Gastroesophageal sphincter (tissue), 4 donors: ENCODE data around the gene RBL2. TPM values are rescaled to one million over a fixed set of nuclear protein-coding genes. Genes with fewer than 3 reads are reported as not detected.

Experiments
- ATAC-seq: fragments of 150-250 bp; one replicate; pipeline ENCODE4 v1.9.1; 2016; ENCODE audit warnings: mild to moderate bottlenecking, moderate library complexity
- H3K27ac ChIP-seq, 4 donors: fragments of 200-600 bp; sonication (generic) in 3 of 4; 1 replicate in 3 of 4; 2 replicates in 1 of 4; pipeline ENCODE4 v1.5.1; 2016 to 2019
- H3K27me3 ChIP-seq: fragments of 200-600 bp; sonication (generic); one replicate; pipeline ENCODE4 v1.5.1; 2019
- H3K36me3 ChIP-seq, 2 donors: fragments of 200-600 bp; sonication (generic); one replicate each; pipeline ENCODE4 v1.5.1; 2019; ENCODE audit warnings: control low read depth in 1 of 2
- H3K4me1 ChIP-seq, 3 donors: fragments of 200-600 bp; sonication (generic); 1 replicate in 2 of 3; 2 replicates in 1 of 3; pipeline ENCODE4 v1.5.1; 2016 to 2019; ENCODE audit warnings: control low read depth in 2 of 3
- H3K4me3 ChIP-seq, 2 donors: fragments of 200-600 bp; sonication (generic); one replicate each; pipeline ENCODE4 v1.5.1; 2019; ENCODE audit warnings: mild to moderate bottlenecking in 1 of 2, moderate library complexity in 1 of 2
- H3K9me3 ChIP-seq, 3 donors: fragments of 200-600 bp; sonication (generic); one replicate each; pipeline ENCODE4 v1.5.1; 2017 to 2019; ENCODE audit warnings: control low read depth in 2 of 3
- EP300 ChIP-seq: sonication (generic); formaldehyde crosslinking; IDR thresholded peaks from one replicate; pipeline ENCODE4 v1.6.1; 2017; ENCODE audit warnings: antibody characterized with exemption, mild to moderate bottlenecking
- POLR2A ChIP-seq, 2 donors: fragments of 450-650 bp; IDR thresholded peaks; one replicate each; pipeline ENCODE4 v1.6.1; 2017; ENCODE audit warnings: antibody characterized with exemption in 2 of 2, mild to moderate bottlenecking in 2 of 2, moderate library complexity in 1 of 2
- POLR2AphosphoS5 ChIP-seq: sonication (generic); formaldehyde crosslinking; IDR thresholded peaks from one replicate; pipeline ENCODE4 v1.6.1; 2017; ENCODE audit warnings: antibody characterized with exemption
- WGBS, 2 donors: methylation state at CpG; one replicate each; pipeline ENCODE4 v1.1.5; 2018; ENCODE audit warnings: low coverage in 1 of 2; 5-methylcytosine and 5-hydroxymethylcytosine counted together
- total RNA-seq, 4 donors: library from RNA; depleted of rRNA; stranded (reverse); fragments of >200 nt; gene quantifications; one replicate each; pipeline ENCODE4 v1.1.0, GENCODE V29; 2016
- TF ChIP-seq, protein P1 (sequence below), 4 experiments: fragments of 200-600 bp in 2 of 4; fragments of 450-650 bp in 2 of 4; sonication (generic) in 1 of 4; IDR thresholded peaks; one replicate each; pipeline ENCODE4 v1.5.1; 2017 to 2019; ENCODE audit warnings: antibody characterized with exemption in 4 of 4, mild to moderate bottlenecking in 2 of 4, moderate library complexity in 2 of 4

The RBL2 gene
- total RNA-seq, 4 donors from 2014 or later: 74.5 to 108 (median 98.7) TPM

GRCh38 chr16:53446090-53446489, 11.8 kb downstream of the RBL2 start:
- Histone ChIP-seq H3K27ac (no peak overlapping the region), H3K9me3 (no peaks in the 10 kb centered on the region), H3K27me3 (no peaks in the 10 kb centered on the region), H3K4me3 (no peak overlapping the region), H3K4me1 (no peaks in the 10 kb centered on the region), H3K36me3 (peaks cover 0 to 91% of the 10 kb centered on the region in 2 donors)
- 51 to 78% methylated on average over 3 of the region's 3 CpGs for WGBS, 2 donors
- no peak for ATAC-seq
- TF ChIP-seq EP300: no peak
- TF ChIP-seq, protein P1, sequence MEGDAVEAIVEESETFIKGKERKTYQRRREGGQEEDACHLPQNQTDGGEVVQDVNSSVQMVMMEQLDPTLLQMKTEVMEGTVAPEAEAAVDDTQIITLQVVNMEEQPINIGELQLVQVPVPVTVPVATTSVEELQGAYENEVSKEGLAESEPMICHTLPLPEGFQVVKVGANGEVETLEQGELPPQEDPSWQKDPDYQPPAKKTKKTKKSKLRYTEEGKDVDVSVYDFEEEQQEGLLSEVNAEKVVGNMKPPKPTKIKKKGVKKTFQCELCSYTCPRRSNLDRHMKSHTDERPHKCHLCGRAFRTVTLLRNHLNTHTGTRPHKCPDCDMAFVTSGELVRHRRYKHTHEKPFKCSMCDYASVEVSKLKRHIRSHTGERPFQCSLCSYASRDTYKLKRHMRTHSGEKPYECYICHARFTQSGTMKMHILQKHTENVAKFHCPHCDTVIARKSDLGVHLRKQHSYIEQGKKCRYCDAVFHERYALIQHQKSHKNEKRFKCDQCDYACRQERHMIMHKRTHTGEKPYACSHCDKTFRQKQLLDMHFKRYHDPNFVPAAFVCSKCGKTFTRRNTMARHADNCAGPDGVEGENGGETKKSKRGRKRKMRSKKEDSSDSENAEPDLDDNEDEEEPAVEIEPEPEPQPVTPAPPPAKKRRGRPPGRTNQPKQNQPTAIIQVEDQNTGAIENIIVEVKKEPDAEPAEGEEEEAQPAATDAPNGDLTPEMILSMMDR (IDR thresholded peaks at IDR 0.05): no peak
- TF ChIP-seq POLR2AphosphoS5: no peak
- no peak for TF ChIP-seq POLR2A (IDR thresholded peaks at IDR 0.05)

GRCh38 chr16:53449816-53450517, 15.7 kb downstream of the RBL2 start:
- H3K27ac ChIP-seq: no peak overlapping the region
- peaks cover 2 to 91% of the 10 kb centered on the region in 2 donors for H3K36me3 ChIP-seq
- no peaks in the 10 kb centered on the region for H3K4me1 ChIP-seq
- H3K9me3 ChIP-seq: no peaks in the 10 kb centered on the region
- H3K4me3 ChIP-seq: no peak overlapping the region
- H3K27me3 ChIP-seq: no peaks in the 10 kb centered on the region
- ATAC-seq: no peak
- 88% methylated on average over 3 to 4 of the region's 4 CpGs for WGBS, 2 donors
- TF ChIP-seq POLR2AphosphoS5: no peak
- TF ChIP-seq EP300: no peak

GRCh38 chr16:53453928-53454327, 19.7 kb downstream of the RBL2 start:
- Histone ChIP-seq H3K27me3 (no peaks in the 10 kb centered on the region), H3K4me3 (no peak overlapping the region), H3K9me3 (no peaks in the 10 kb centered on the region), H3K4me1 (no peaks in the 10 kb centered on the region), H3K27ac (no peak overlapping the region), H3K36me3 (peaks cover 2 to 91% of the 10 kb centered on the region in 2 donors)
- TF ChIP-seq POLR2A (IDR thresholded peaks at IDR 0.05) (no peak), EP300 (no peak), POLR2AphosphoS5 (no peak)
- TF ChIP-seq, protein P1 (IDR thresholded peaks at IDR 0.05): no peak
- 98 to 100% methylated on average over 4 to 5 of the region's 5 CpGs for WGBS, 2 donors
- ATAC-seq: no peak

DNA sequence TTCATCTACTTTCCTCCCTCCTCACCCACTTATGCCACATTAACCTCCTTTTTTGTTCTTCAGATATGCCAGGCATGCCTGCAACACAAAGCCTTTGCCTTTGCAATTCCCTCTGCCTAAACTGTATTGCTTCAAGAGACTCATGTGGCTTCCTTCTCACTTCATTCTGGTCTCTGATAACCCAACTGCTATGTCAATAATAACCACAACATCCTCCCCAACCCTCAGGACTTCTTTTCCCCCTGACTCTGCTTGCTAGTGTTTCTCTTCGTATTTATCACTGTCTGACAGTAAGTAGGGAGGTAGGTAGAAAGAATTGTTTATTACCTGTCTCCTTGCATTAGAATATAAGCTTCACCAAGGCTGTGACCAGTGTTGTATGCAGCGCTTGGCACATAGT, 22.4 kb downstream of the RBL2 start:
- TF ChIP-seq POLR2A (IDR thresholded peaks at IDR 0.05): no peak
- TF ChIP-seq EP300: no peak
- no peak for TF ChIP-seq POLR2AphosphoS5
- TF ChIP-seq, protein P1 (IDR thresholded peaks at IDR 0.05): no peak
- no peak overlapping the region for H3K27ac ChIP-seq
- H3K4me1 ChIP-seq: no peaks in the 10 kb centered on the region
- H3K4me3 ChIP-seq: no peak overlapping the region
- H3K27me3 ChIP-seq: no peaks in the 10 kb centered on the region
- peaks cover 5 to 100% of the 10 kb centered on the region in 2 donors for H3K36me3 ChIP-seq
- 70 to 100% methylated on average over 1 to 2 of the region's 2 CpGs for WGBS, 2 donors
- H3K9me3 ChIP-seq: no peaks in the 10 kb centered on the region
- no peak for ATAC-seq

GRCh38 chr16:53457670-53458069, 23.4 kb downstream of the RBL2 start:
- Histone ChIP-seq H3K4me1 (no peaks in the 10 kb centered on the region), H3K9me3 (no peaks in the 10 kb centered on the region), H3K27me3 (no peaks in the 10 kb centered on the region), H3K36me3 (peaks cover 5 to 100% of the 10 kb centered on the region in 2 donors), H3K4me3 (no peak overlapping the region), H3K27ac (no peak overlapping the region)
- ATAC-seq: no peak
- TF ChIP-seq, protein P1 (IDR thresholded peaks at IDR 0.05): no peak
- TF ChIP-seq POLR2A (IDR thresholded peaks at IDR 0.05): no peak
- TF ChIP-seq POLR2AphosphoS5: no peak
- no peak for TF ChIP-seq EP300
- 100% methylated on average over 1 to 2 of the region's 2 CpGs for WGBS, 2 donors
